OCI-LY7 (cell line): ENCODE data around the gene NAGLU. TPM values are rescaled to one million over a fixed set of nuclear protein-coding genes. Genes with fewer than 3 reads are reported as not detected.

Source experiments
- BruUV-seq: library from RNA; stranded (reverse); fragments of 400-500 nt; replicated peaks from 2 replicates; lab custom pipeline; 2021; lab: Mats Ljungman, UMichigan
- CTCF ChIA-PET: fragments of 300-600 bp; sonication (Branson Sonifier 250); formaldehyde crosslinking; loops from one replicate; lab custom pipeline; 2022; ENCODE audit warnings: antibody characterized with exemption; ENCODE audit not compliant: unreplicated experiment; lab: Charles Lee
- POLR2A ChIA-PET: fragments of 300-600 bp; sonication (Branson Sonifier 250); formaldehyde crosslinking; loops from one replicate; lab custom pipeline; 2022; ENCODE audit warnings: antibody characterized with exemption; lab: Charles Lee
- DNase-seq: peaks from one replicate; pipeline ENCODE4 v3.0.0-alpha.2; 2015; ENCODE audit warnings: low spot score
- H2AFZ ChIP-seq: fragments of 200-600 bp; sonication (generic), shearing (Covaris generic); 2 replicates; pipeline ENCODE4 v1.6.1; 2014; ENCODE audit warnings: mild to moderate bottlenecking, antibody characterized with exemption, low read length, moderate library complexity
- H3K27ac ChIP-seq: fragments of 200-600 bp; sonication (generic); 2 replicates; pipeline ENCODE4 v1.5.1; 2014; ENCODE audit warnings: mixed run types, low read depth, mild to moderate bottlenecking, moderate library complexity, low read length, inconsistent platforms; ENCODE audit not compliant: poor library complexity, severe bottlenecking
- H3K36me3 ChIP-seq: fragments of 200-600 bp; sonication (generic); 2 replicates; pipeline ENCODE4 v1.6.1; 2014; ENCODE audit warnings: mild to moderate bottlenecking, antibody characterized with exemption, low read length, moderate library complexity, mixed read lengths; ENCODE audit not compliant: insufficient read depth
- H3K4me1 ChIP-seq: fragments of 200-600 bp; sonication (generic); 2 replicates; pipeline ENCODE4 v1.5.1; 2014; ENCODE audit warnings: mild to moderate bottlenecking, low read length; ENCODE audit not compliant: insufficient read depth, poor library complexity, severe bottlenecking
- H3K4me2 ChIP-seq: fragments of 200-600 bp; sonication (generic); 2 replicates; pipeline ENCODE4 v1.6.1; 2014; ENCODE audit warnings: mild to moderate bottlenecking, low read length
- H3K4me3 ChIP-seq: fragments of 200-600 bp; sonication (generic); 2 replicates; pipeline ENCODE4 v1.5.1; 2014; ENCODE audit warnings: mild to moderate bottlenecking, low read depth, low read length; ENCODE audit not compliant: poor library complexity, severe bottlenecking
- H3K79me2 ChIP-seq: fragments of 200-600 bp; sonication (generic); 2 replicates; pipeline ENCODE4 v1.6.1; 2016; ENCODE audit warnings: low read depth, mild to moderate bottlenecking, low read length, moderate library complexity, mixed read lengths; ENCODE audit not compliant: insufficient read depth
- H3K9me2 ChIP-seq: fragments of 200-600 bp; sonication (generic); 2 replicates; pipeline ENCODE4 v1.6.1; 2016; ENCODE audit warnings: mild to moderate bottlenecking, low read length, mixed read lengths; ENCODE audit not compliant: insufficient read depth
- H3K9me3 ChIP-seq: fragments of 200-600 bp; sonication (generic); 2 replicates; pipeline ENCODE4 v1.6.1; 2014; ENCODE audit warnings: mild to moderate bottlenecking, mixed run types, low read length, mixed read lengths
- H4K20me1 ChIP-seq: fragments of 200-600 bp; sonication (generic); 2 replicates; pipeline ENCODE4 v1.6.1; 2014; ENCODE audit warnings: mild to moderate bottlenecking, antibody characterized with exemption, low read length, moderate library complexity, mixed read lengths; ENCODE audit not compliant: insufficient read depth
- CTCF ChIP-seq: fragments of 200-600 bp; sonication (generic); conservative IDR thresholded peaks from 2 replicates; pipeline ENCODE4 v1.5.1; 2014; ENCODE audit warnings: mild to moderate bottlenecking, antibody characterized with exemption, low read length, moderate library complexity, mixed read lengths
- EZH2phosphoT487 ChIP-seq: fragments of 200-600 bp; sonication (generic); IDR thresholded peaks from 2 replicates; pipeline ENCODE4 v1.6.1; 2018; ENCODE audit warnings: low read depth, borderline replicate concordance, mild to moderate bottlenecking, mixed run types, antibody characterized with exemption, low read length, moderate library complexity, mixed read lengths
- intact Hi-C: fragments of 100-400 bp; cut with micrococcal nuclease; formaldehyde crosslinking; loops from one replicate; pipeline ENCODE4 v1.10.0; 2022; ENCODE audit not compliant: unreplicated experiment
- total RNA-seq, 2 experiments: library from RNA; depleted of rRNA in 1 of 2; stranded (reverse); fragments of >200 nt in 1 of 2; shearing (Covaris generic) in 1 of 2; gene quantifications; 2 replicates each; pipeline ENCODE4 v1.2.3, GENCODE V29; 2014 to 2022

Gene NAGLU
- total RNA-seq, 2 experiments from 2014 or later = 37.6 to 42.8 TPM

GRCh38 chr17:42518046-42518754 lies 17.8 kb upstream of the NAGLU start:
- intact Hi-C loops = no loop called here
- CTCF ChIA-PET = interaction anchor here (0.6 kb wide), 1 partner anchor 103 kb away, joined by 3 read pairs; no protein-coding TSS in a partner anchor
- H3K36me3 ChIP-seq = no peaks in the 10 kb centered on the region
- H3K9me3 ChIP-seq = no peaks in the 10 kb centered on the region
- H3K4me1 ChIP-seq = peaks cover 6% of the 10 kb centered on the region
- H3K4me3 ChIP-seq = no peak overlapping the region
- no peak overlapping the region for H2AFZ ChIP-seq
- no TSS peak for BruUV-seq
- no peak overlapping the region for H3K27ac ChIP-seq
- H4K20me1 ChIP-seq = no peaks in the 10 kb centered on the region
- TF ChIP-seq EZH2phosphoT487 (no peak), CTCF (no peak)
- POLR2A ChIA-PET = interaction anchor here (0.6 kb wide), 1 partner anchor 12 kb away, joined by 3 read pairs; no protein-coding TSS in a partner anchor
- H3K9me2 ChIP-seq = no peaks in the 10 kb centered on the region
- H3K4me2 ChIP-seq = no peak overlapping the region
- no peak for DNase-seq
- no peaks in the 10 kb centered on the region for H3K79me2 ChIP-seq

- H3K79me2 ChIP-seq = no peaks in the 10 kb centered on the region
- POLR2A ChIA-PET = no interaction called here
- intact Hi-C loops = no loop called here
- no peak for TF ChIP-seq CTCF
- no peak for TF ChIP-seq EZH2phosphoT487
- H3K4me3 ChIP-seq = no peak overlapping the region
- H2AFZ ChIP-seq = no peak overlapping the region
- no peaks in the 10 kb centered on the region for H3K36me3 ChIP-seq
- H4K20me1 ChIP-seq = no peaks in the 10 kb centered on the region
- no peak for DNase-seq
- no TSS peak for BruUV-seq
- no peaks in the 10 kb centered on the region for H3K9me3 ChIP-seq
- H3K4me2 ChIP-seq = no peak overlapping the region
- no peaks in the 10 kb centered on the region for H3K9me2 ChIP-seq
- CTCF ChIA-PET = no interaction called here
- peaks cover 6% of the 10 kb centered on the region for H3K4me1 ChIP-seq
- no peak overlapping the region for H3K27ac ChIP-seq
Measured at GRCh38 chr17:42518755-42519545, 17.1 kb upstream of the NAGLU start.
